ENCODE data around the gene NLK.

DNA sequence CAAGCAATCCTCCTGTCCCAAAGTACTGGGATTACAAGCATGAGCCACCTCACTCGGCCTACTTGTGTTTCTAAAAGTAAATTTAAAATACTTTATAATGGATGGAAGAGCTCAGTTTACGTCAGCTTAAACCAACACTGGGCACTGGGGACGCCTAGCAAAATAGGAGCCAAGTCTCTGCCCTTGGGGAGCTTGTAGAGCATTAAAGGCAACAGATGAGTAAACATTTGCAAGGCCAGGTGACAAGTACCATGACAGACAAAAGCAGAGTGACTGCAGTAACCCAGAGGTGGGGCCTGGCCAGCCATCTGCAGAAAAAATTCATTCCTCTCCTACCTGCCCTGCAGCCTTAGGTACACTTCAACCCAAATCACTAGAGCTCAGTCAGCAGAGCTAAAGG is 12.1 kb upstream of the NLK start:
- TF ChIP-seq, protein P1, sequence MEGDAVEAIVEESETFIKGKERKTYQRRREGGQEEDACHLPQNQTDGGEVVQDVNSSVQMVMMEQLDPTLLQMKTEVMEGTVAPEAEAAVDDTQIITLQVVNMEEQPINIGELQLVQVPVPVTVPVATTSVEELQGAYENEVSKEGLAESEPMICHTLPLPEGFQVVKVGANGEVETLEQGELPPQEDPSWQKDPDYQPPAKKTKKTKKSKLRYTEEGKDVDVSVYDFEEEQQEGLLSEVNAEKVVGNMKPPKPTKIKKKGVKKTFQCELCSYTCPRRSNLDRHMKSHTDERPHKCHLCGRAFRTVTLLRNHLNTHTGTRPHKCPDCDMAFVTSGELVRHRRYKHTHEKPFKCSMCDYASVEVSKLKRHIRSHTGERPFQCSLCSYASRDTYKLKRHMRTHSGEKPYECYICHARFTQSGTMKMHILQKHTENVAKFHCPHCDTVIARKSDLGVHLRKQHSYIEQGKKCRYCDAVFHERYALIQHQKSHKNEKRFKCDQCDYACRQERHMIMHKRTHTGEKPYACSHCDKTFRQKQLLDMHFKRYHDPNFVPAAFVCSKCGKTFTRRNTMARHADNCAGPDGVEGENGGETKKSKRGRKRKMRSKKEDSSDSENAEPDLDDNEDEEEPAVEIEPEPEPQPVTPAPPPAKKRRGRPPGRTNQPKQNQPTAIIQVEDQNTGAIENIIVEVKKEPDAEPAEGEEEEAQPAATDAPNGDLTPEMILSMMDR (IDR thresholded peaks at IDR 0.05) = no peak
- TF ChIP-seq POLR2AphosphoS5 (IDR thresholded peaks at IDR 0.05; ENCODE audit: low read depth, low read length) (no peak), SIN3A (IDR thresholded peaks at IDR 0.05; ENCODE audit: borderline replicate concordance, insufficient read depth, low read depth, low read length) (no peak)
- TF ChIP-seq, protein P2, sequence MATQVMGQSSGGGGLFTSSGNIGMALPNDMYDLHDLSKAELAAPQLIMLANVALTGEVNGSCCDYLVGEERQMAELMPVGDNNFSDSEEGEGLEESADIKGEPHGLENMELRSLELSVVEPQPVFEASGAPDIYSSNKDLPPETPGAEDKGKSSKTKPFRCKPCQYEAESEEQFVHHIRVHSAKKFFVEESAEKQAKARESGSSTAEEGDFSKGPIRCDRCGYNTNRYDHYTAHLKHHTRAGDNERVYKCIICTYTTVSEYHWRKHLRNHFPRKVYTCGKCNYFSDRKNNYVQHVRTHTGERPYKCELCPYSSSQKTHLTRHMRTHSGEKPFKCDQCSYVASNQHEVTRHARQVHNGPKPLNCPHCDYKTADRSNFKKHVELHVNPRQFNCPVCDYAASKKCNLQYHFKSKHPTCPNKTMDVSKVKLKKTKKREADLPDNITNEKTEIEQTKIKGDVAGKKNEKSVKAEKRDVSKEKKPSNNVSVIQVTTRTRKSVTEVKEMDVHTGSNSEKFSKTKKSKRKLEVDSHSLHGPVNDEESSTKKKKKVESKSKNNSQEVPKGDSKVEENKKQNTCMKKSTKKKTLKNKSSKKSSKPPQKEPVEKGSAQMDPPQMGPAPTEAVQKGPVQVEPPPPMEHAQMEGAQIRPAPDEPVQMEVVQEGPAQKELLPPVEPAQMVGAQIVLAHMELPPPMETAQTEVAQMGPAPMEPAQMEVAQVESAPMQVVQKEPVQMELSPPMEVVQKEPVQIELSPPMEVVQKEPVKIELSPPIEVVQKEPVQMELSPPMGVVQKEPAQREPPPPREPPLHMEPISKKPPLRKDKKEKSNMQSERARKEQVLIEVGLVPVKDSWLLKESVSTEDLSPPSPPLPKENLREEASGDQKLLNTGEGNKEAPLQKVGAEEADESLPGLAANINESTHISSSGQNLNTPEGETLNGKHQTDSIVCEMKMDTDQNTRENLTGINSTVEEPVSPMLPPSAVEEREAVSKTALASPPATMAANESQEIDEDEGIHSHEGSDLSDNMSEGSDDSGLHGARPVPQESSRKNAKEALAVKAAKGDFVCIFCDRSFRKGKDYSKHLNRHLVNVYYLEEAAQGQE (IDR thresholded peaks at IDR 0.05; ENCODE audit: insufficient read depth in 1 of 2, low read depth in 2 of 2, low read length in 1 of 2) = no peak
